A673 (cell line): Measurements from ENCODE around the gene TMEM30A.

Source experiments
- EZH2 ChIP-seq: fragments of 200-600 bp; sonication (generic); IDR thresholded peaks from 2 replicates; pipeline ENCODE4 v1.6.1; 2017; ENCODE audit warnings: borderline replicate concordance, low read depth, mild to moderate bottlenecking, mixed read lengths, antibody characterized with exemption, low read length; ENCODE audit not compliant: poor library complexity, severe bottlenecking
- TF ChIP-seq, protein P1 (sequence below): fragments of 300-800, 200-600 bp; sonication (generic); conservative IDR thresholded peaks from 2 replicates; pipeline ENCODE4 v1.5.1; 2017; ENCODE audit warnings: low read depth, mild to moderate bottlenecking, antibody characterized with exemption, low read length, moderate library complexity, mixed read lengths

DNA sequence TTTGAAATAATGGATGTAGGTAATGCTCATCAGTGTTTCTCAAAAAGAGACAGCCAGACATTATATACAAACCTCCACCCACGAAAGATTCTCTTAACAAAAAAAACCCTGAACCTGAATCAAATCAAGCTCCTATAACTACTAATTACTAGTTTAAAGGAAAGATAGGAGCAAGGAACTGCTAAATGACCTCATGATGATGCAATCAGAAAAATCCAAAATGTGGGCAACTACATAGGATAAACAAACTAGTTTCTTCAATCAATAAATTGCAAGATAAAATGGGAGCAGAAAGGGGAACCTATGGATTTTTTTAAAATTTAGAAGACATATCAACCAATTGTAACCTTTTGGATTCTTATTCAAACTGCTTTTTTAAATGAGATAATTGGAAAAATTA is 43.2 kb upstream of the TMEM30A start:
- TF ChIP-seq, protein P1, sequence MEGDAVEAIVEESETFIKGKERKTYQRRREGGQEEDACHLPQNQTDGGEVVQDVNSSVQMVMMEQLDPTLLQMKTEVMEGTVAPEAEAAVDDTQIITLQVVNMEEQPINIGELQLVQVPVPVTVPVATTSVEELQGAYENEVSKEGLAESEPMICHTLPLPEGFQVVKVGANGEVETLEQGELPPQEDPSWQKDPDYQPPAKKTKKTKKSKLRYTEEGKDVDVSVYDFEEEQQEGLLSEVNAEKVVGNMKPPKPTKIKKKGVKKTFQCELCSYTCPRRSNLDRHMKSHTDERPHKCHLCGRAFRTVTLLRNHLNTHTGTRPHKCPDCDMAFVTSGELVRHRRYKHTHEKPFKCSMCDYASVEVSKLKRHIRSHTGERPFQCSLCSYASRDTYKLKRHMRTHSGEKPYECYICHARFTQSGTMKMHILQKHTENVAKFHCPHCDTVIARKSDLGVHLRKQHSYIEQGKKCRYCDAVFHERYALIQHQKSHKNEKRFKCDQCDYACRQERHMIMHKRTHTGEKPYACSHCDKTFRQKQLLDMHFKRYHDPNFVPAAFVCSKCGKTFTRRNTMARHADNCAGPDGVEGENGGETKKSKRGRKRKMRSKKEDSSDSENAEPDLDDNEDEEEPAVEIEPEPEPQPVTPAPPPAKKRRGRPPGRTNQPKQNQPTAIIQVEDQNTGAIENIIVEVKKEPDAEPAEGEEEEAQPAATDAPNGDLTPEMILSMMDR = no peak
- no peak for TF ChIP-seq EZH2
